ENCODE data around the gene PDGFC. TPM values are rescaled to one million over a fixed set of nuclear protein-coding genes. Genes with fewer than 3 reads are reported as not detected.

PDGFC gene
- total and polyA plus RNA-seq, 2 of the 8 experiments (the other 6 are each of a cell fraction or from before 2014, with no cell fraction given) = 0.65 to 2.7 TPM

GRCh38 chr4:156749426-156750403 is 221.9 kb downstream of the PDGFC start:
- no peak overlapping the region for H3K56ac ChIP-seq (replicated peaks; ENCODE audit: insufficient read length, low read depth, low read length)
- H3K27me3 ChIP-seq (replicated peaks in 1 of 4; ENCODE audit: control insufficient read depth in 3 of 4, extremely low read depth in 1 of 4, insufficient read depth in 3 of 4, low read length in 3 of 4) = peaks cover 0 to 1% (median 0%) of the 10 kb centered on the region in 4 experiments; a peak in 1 of 7 replicates
- no peaks in the 10 kb centered on the region for H3K9me3 ChIP-seq (ENCODE audit: insufficient read depth in 2 of 2, low read depth in 1 of 2, low read length in 1 of 2)
- H3K79me2 ChIP-seq (ENCODE audit: control insufficient read depth in 1 of 2, insufficient read depth in 2 of 2, low read length in 2 of 2) = no peaks in the 10 kb centered on the region
- no peaks in the 10 kb centered on the region for H3K79me1 ChIP-seq (ENCODE audit: low read depth, low read length)
- no peak overlapping the region for H4K5ac ChIP-seq (ENCODE audit: insufficient read length, low read depth, low read length)
- H2BK5ac ChIP-seq (ENCODE audit: low read depth, low read length) = no peak overlapping the region
- ChIA-PET POLR2A (ENCODE audit: partially characterized antibody) (no interaction called here), CTCF (ENCODE audit: partially characterized antibody) (interaction anchor here (1.1 kb wide), 1 partner anchor 296 kb away, joined by 4 read pairs; no protein-coding TSS in a partner anchor)
- no peak overlapping the region for H3K4me3 ChIP-seq (ENCODE audit: extremely low read depth in 1 of 4, insufficient read depth in 2 of 4, low read depth in 3 of 4, low read length in 4 of 4)
- H4K8ac ChIP-seq (ENCODE audit: extremely low read depth, insufficient read depth, low read length) = no peak overlapping the region
- H3K18ac ChIP-seq (ENCODE audit: extremely low read depth, low read length) = no peak overlapping the region
- H3K27ac ChIP-seq (ENCODE audit: low read depth, low read length) = no peak overlapping the region
- H3K4ac ChIP-seq (replicated peaks; ENCODE audit: insufficient read length, low read depth, low read length) = no peak overlapping the region
- H3K4me2 ChIP-seq (ENCODE audit: insufficient read depth in 1 of 2, low read depth in 2 of 2, low read length in 2 of 2) = no peak overlapping the region
- WGBS, 2 experiments (ENCODE audit: extremely low coverage in 1 of 2, insufficient coverage in 1 of 2, insufficient read length in 1 of 2, insufficient replicate concordance in 2 of 2, low coverage in 1 of 2, low lambda C conversion rate in 2 of 2, missing lambda C conversion rate in 1 of 2) = 88% methylated on average over 5 of the region's 5 CpGs; no CpG with 5 or more reads in 1 of the 2 experiments
- H2BK120ac ChIP-seq (replicated peaks; ENCODE audit: low read depth, low read length) = no peak overlapping the region
- no peaks in the 10 kb centered on the region for H3K23me2 ChIP-seq (ENCODE audit: low read depth, low read length)
- H4K91ac ChIP-seq (replicated peaks; ENCODE audit: insufficient read length, low read length) = no peak overlapping the region
- no peaks in the 10 kb centered on the region for H3K4me1 ChIP-seq (replicated peaks in 1 of 4; ENCODE audit: control insufficient read depth in 3 of 4, insufficient read depth in 4 of 4, low read length in 3 of 4)
- no peaks in the 10 kb centered on the region for H4K20me1 ChIP-seq (replicated peaks in 1 of 2; ENCODE audit: control insufficient read depth in 1 of 2, insufficient read depth in 2 of 2, low read length in 2 of 2)
- FAIRE-seq = no peak
- H2BK12ac ChIP-seq (ENCODE audit: low read depth, low read length) = no peak overlapping the region
- H3K36me3 ChIP-seq (ENCODE audit: control insufficient read depth in 2 of 4, insufficient read depth in 4 of 4, low read length in 3 of 4) = no peaks in the 10 kb centered on the region
- no peak overlapping the region for H2BK15ac ChIP-seq (ENCODE audit: low read length)
- no peak overlapping the region for H3K23ac ChIP-seq (ENCODE audit: insufficient read length)
- H2AK5ac ChIP-seq (ENCODE audit: low read depth, low read length) = no peak overlapping the region
- H2AFZ ChIP-seq (ENCODE audit: low read length) = no peak overlapping the region
- no peak overlapping the region for H3K14ac ChIP-seq (ENCODE audit: insufficient read length)
- DNase-seq (ENCODE audit: low read depth in 1 of 2, low spot score in 2 of 2) = no peak
- H3K9ac ChIP-seq (replicated peaks in 1 of 4; ENCODE audit: extremely low read depth in 1 of 4, low read depth in 3 of 4, low read length in 3 of 4) = no peak overlapping the region
- no peak overlapping the region for H2BK20ac ChIP-seq (ENCODE audit: low read length)
- TF ChIP-seq CREB1 (IDR thresholded peaks at IDR 0.05) (no peak), GABPA (IDR thresholded peaks at IDR 0.05; ENCODE audit: borderline replicate concordance, insufficient read depth, low read length) (no peak), ZNF274 (IDR thresholded peaks at IDR 0.05; ENCODE audit: borderline replicate concordance, extremely low read depth, low read length) (no peak), TAF1 (IDR thresholded peaks at IDR 0.05; ENCODE audit: low read depth, low read length) (no peak), POU5F1 (IDR thresholded peaks at IDR 0.05; ENCODE audit: low read depth, low read length) (no peak), ASH2L (IDR thresholded peaks at IDR 0.05; ENCODE audit: low read length) (no peak), KDM1A (IDR thresholded peaks at IDR 0.05; ENCODE audit: borderline replicate concordance, low read length) (no peak), BRCA1 (IDR thresholded peaks at IDR 0.05; ENCODE audit: low read depth, low read length) (no peak), CEBPB (IDR thresholded peaks at IDR 0.05; ENCODE audit: low read depth, low read length) (no peak)
- TF ChIP-seq, protein P1, sequence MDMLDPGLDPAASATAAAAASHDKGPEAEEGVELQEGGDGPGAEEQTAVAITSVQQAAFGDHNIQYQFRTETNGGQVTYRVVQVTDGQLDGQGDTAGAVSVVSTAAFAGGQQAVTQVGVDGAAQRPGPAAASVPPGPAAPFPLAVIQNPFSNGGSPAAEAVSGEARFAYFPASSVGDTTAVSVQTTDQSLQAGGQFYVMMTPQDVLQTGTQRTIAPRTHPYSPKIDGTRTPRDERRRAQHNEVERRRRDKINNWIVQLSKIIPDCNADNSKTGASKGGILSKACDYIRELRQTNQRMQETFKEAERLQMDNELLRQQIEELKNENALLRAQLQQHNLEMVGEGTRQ (IDR thresholded peaks at IDR 0.05; ENCODE audit: low read length) = no peak
- TF ChIP-seq, protein P2, sequence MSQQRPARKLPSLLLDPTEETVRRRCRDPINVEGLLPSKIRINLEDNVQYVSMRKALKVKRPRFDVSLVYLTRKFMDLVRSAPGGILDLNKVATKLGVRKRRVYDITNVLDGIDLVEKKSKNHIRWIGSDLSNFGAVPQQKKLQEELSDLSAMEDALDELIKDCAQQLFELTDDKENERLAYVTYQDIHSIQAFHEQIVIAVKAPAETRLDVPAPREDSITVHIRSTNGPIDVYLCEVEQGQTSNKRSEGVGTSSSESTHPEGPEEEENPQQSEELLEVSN (IDR thresholded peaks at IDR 0.05) = no peak
